GM23248 (cell line): ENCODE results near the gene NAALADL2. TPM values are rescaled to one million over a fixed set of nuclear protein-coding genes. Genes with fewer than 3 reads are reported as not detected.
A peak's percentile ranks its signal among the peaks of the same experiment; 100 is the strongest.

ENCODE experiments used
- DNase-seq: peaks from one replicate; pipeline ENCODE4 v3.0.0-alpha.2; 2015
- H2AFZ ChIP-seq: fragments of 200-600 bp; sonication (generic); 2 replicates; pipeline ENCODE4 v1.6.1; 2016; ENCODE audit warnings: antibody characterized with exemption
- H3F3A ChIP-seq: fragments of 200-600 bp; sonication (generic); 2 replicates; pipeline ENCODE4 v1.6.1; 2016; ENCODE audit warnings: mild to moderate bottlenecking, antibody characterized with exemption, mixed run types; ENCODE audit not compliant: insufficient read depth
- H3K27ac ChIP-seq: fragments of 200-600 bp; sonication (generic); 2 replicates; pipeline ENCODE4 v1.5.1; 2016; ENCODE audit warnings: mild to moderate bottlenecking
- H3K27me3 ChIP-seq: fragments of 200-600 bp; sonication (generic); replicated peaks from 2 replicates; pipeline ENCODE4 v1.6.1; 2016; ENCODE audit warnings: mild to moderate bottlenecking; ENCODE audit not compliant: insufficient read depth
- H3K36me3 ChIP-seq: fragments of 200-600 bp; sonication (generic); 2 replicates; pipeline ENCODE4 v1.6.1; 2016; ENCODE audit warnings: low read depth, mild to moderate bottlenecking
- H3K4me1 ChIP-seq: fragments of 200-600 bp; sonication (generic); 2 replicates; pipeline ENCODE4 v1.6.1; 2016; ENCODE audit warnings: mild to moderate bottlenecking; ENCODE audit not compliant: insufficient read depth
- H3K4me2 ChIP-seq: fragments of 200-600 bp; sonication (generic); one replicate; pipeline ENCODE4 v1.6.1; 2016; ENCODE audit warnings: mild to moderate bottlenecking; ENCODE audit not compliant: unreplicated experiment
- H3K4me3 ChIP-seq: fragments of 200-600 bp; sonication (generic); 2 replicates; pipeline ENCODE4 v1.5.1; 2016; ENCODE audit warnings: mild to moderate bottlenecking
- H3K79me2 ChIP-seq: fragments of 200-600 bp; sonication (generic); 2 replicates; pipeline ENCODE4 v1.6.1; 2016; ENCODE audit warnings: mild to moderate bottlenecking; ENCODE audit not compliant: insufficient read depth
- H3K9ac ChIP-seq: fragments of 200-600 bp; sonication (generic); 2 replicates; pipeline ENCODE4 v1.6.1; 2016; ENCODE audit warnings: mild to moderate bottlenecking
- H3K9me2 ChIP-seq: fragments of 200-600 bp; sonication (generic); 2 replicates; pipeline ENCODE4 v1.6.1; 2016; ENCODE audit warnings: mixed run types, mild to moderate bottlenecking, moderate library complexity; ENCODE audit not compliant: insufficient read depth
- H3K9me3 ChIP-seq: fragments of 200-600 bp; sonication (generic); one replicate; pipeline ENCODE4 v1.6.1; 2017; ENCODE audit warnings: low read depth
- H4K20me1 ChIP-seq: fragments of 200-600 bp; sonication (generic); 2 replicates; pipeline ENCODE4 v1.6.0; 2016; ENCODE audit not compliant: insufficient read depth
- EZH2 ChIP-seq: fragments of 200-600 bp; sonication (generic); IDR thresholded peaks from 2 replicates; pipeline ENCODE4 v1.6.1; 2018; ENCODE audit warnings: antibody characterized with exemption, mild to moderate bottlenecking; ENCODE audit not compliant: insufficient read depth, poor library complexity, severe bottlenecking
- EZH2phosphoT487 ChIP-seq: fragments of 200-600 bp; sonication (generic); IDR thresholded peaks from 2 replicates; pipeline ENCODE4 v1.6.1; 2018; ENCODE audit warnings: antibody characterized with exemption, moderate library complexity, mild to moderate bottlenecking, low read depth; ENCODE audit not compliant: insufficient read depth
- WGBS, 2 experiments: methylation state at CpG; one replicate each; pipeline ENCODE4 v1.1.6; 2015 to 2017; ENCODE audit warnings: low lambda C conversion rate in 2 of 2, low coverage in 1 of 2; ENCODE audit errors: missing lambda C conversion rate in 2 of 2; 5-methylcytosine and 5-hydroxymethylcytosine counted together
- in situ Hi-C: fragments of 300-500 bp; cut with MboI; formaldehyde crosslinking; loops from 2 replicates; pipeline ENCODE4 v1.15.0; 2020
- polyA plus RNA-seq: library from polyadenylated mRNA; unstranded; fragments of >200 nt; fragmentation: Nextera tagmentation; extraction: Ambion mirVana; gene quantifications from 2 replicates; pipeline ENCODE4 v1.2.1, GENCODE V29; 2016
- total RNA-seq: library from RNA; depleted of rRNA; stranded (reverse); fragments of >200 nt; shearing (Covaris generic); gene quantifications from 2 replicates; pipeline ENCODE4 v1.2.3, GENCODE V29; 2014

NAALADL2 gene
- total and polyA plus RNA-seq, 2 experiments from 2014 or later = 20.5 to 81.0 TPM

DNA sequence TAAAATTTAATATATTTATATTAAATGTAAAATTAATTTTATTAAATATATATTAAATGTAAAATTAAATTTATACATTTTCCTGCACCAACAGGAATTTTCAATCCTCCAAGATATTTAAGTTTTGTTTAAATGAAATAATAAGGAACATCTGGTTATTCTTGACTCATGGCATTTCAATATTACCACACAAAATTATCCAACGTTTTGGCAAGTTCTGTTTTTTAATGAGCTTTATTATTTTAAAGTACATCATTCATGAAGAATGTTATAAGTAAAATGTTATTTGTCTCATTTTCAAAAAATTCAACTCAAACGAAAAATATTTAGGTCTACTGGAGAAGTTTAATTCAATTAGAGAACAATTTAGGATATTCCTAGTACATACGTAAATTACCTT is 811.4 kb downstream of the NAALADL2 start:
- 13 to 16% methylated on average over 3 of the region's 3 CpGs for WGBS, 2 experiments
- DNase-seq = peak; percentile 56
- H3K4me1 ChIP-seq = peaks cover 30% of the 10 kb centered on the region
- H3K9ac ChIP-seq = no peak overlapping the region
- H3K27me3 ChIP-seq = no peaks in the 10 kb centered on the region
- H3K27ac ChIP-seq = peak overlapping the region; percentile 30
- no peaks in the 10 kb centered on the region for H4K20me1 ChIP-seq
- H3K79me2 ChIP-seq = no peaks in the 10 kb centered on the region
- no peaks in the 10 kb centered on the region for H3K36me3 ChIP-seq
- no peak for TF ChIP-seq EZH2phosphoT487
- no peak for TF ChIP-seq EZH2
- no peaks in the 10 kb centered on the region for H3K9me3 ChIP-seq
- H3F3A ChIP-seq = peaks cover 19% of the 10 kb centered on the region; the same call in 1 of the 2 replicates
- in situ Hi-C loops = no loop called here
- H3K4me3 ChIP-seq = peak overlapping the region; percentile 23
- H3K4me2 ChIP-seq = peak overlapping the region; percentile 42
- H2AFZ ChIP-seq = 0 out of 2 replicates have a peak overlapping the region, but pooled peaks have one; percentile 1
- H3K9me2 ChIP-seq = no peaks in the 10 kb centered on the region

DNA sequence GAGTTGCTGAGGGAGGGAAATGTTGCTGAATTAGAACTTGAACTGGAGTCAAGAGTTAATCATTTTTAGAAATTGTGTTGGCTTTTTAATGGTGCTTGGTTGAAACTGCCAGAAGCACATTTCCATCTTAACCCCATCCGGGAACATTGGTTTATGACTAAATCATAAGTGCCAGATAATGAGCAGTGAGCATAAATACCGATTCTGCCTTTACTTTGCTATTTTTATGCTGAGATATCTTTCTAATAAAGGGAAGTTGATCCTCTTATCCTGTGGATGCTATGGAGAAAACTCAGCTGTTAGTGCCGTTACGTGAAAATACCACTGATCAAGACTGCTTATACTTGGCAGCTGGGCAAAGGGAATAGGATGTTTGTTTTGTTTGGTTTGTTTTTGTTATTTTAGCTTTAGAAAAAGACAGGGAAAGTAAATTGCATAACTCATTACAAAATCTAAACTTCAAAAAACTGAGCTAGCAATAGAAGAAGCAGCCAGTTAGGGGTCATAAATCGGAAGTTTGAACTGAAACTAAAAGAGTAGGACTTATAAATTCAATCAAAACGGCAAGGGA is 813.1 kb downstream of the NAALADL2 start:
- H3K4me1 ChIP-seq = peaks cover 30% of the 10 kb centered on the region
- no peaks in the 10 kb centered on the region for H3K27me3 ChIP-seq
- peaks cover 19% of the 10 kb centered on the region; the same call in 1 of the 2 replicates for H3F3A ChIP-seq
- in situ Hi-C loops = no loop called here
- no peaks in the 10 kb centered on the region for H3K9me3 ChIP-seq
- H3K9ac ChIP-seq = peak overlapping the region; percentile 66
- TF ChIP-seq EZH2 (no peak), EZH2phosphoT487 (0 out of 2 replicates have a peak, but pooled peaks have one; percentile 6)
- H2AFZ ChIP-seq = peak overlapping the region; percentile 86
- H3K27ac ChIP-seq = peak overlapping the region; percentile 30
- 2 to 3% methylated on average over 6 of the region's 6 CpGs for WGBS, 2 experiments
- peak overlapping the region; percentile 70 for H3K4me3 ChIP-seq
- H4K20me1 ChIP-seq = no peaks in the 10 kb centered on the region
- H3K79me2 ChIP-seq = no peaks in the 10 kb centered on the region
- peak; percentile 43 for DNase-seq
- peak overlapping the region; percentile 90 for H3K4me2 ChIP-seq
- no peaks in the 10 kb centered on the region for H3K9me2 ChIP-seq
- no peaks in the 10 kb centered on the region for H3K36me3 ChIP-seq

- in situ Hi-C loops = no loop called here
- H3K4me3 ChIP-seq = no peak overlapping the region
- no peaks in the 10 kb centered on the region for H3K9me3 ChIP-seq
- H3F3A ChIP-seq = no peaks in the 10 kb centered on the region
- DNase-seq = no peak
- no peaks in the 10 kb centered on the region for H3K36me3 ChIP-seq
- H2AFZ ChIP-seq = no peak overlapping the region
- no peak overlapping the region for H3K27ac ChIP-seq
- no peaks in the 10 kb centered on the region for H3K4me1 ChIP-seq
- H4K20me1 ChIP-seq = no peaks in the 10 kb centered on the region
- no peak for TF ChIP-seq EZH2phosphoT487
- TF ChIP-seq EZH2 = no peak
- no peak overlapping the region for H3K9ac ChIP-seq
- H3K9me2 ChIP-seq = no peaks in the 10 kb centered on the region
- no peaks in the 10 kb centered on the region for H3K27me3 ChIP-seq
- 63 to 74% methylated on average over 3 of the region's 3 CpGs for WGBS, 2 experiments
- H3K4me2 ChIP-seq = no peak overlapping the region
- no peaks in the 10 kb centered on the region for H3K79me2 ChIP-seq
Observed at GRCh38 chr3:175679568-175679967, 820.4 kb downstream of the NAALADL2 start.

- H3K79me2 ChIP-seq = no peaks in the 10 kb centered on the region
Observed at GRCh38 chr3:175692256-175692655, 833.1 kb downstream of the NAALADL2 start.

More at GRCh38 chr3:175692256-175692655, 833.1 kb downstream of the NAALADL2 start:
- Histone ChIP-seq H3K4me3 (no peak overlapping the region), H3K9ac (no peak overlapping the region), H3K27me3 (no peaks in the 10 kb centered on the region), H2AFZ (peak overlapping the region; percentile 8; the same call in 1 of the 2 replicates), H3K4me2 (no peak overlapping the region), H3K4me1 (peaks cover 11% of the 10 kb centered on the region; the same call in 1 of the 2 replicates), H3F3A (no peaks in the 10 kb centered on the region), H3K9me3 (no peaks in the 10 kb centered on the region), H4K20me1 (no peaks in the 10 kb centered on the region), H3K27ac (no peak overlapping the region), H3K9me2 (no peaks in the 10 kb centered on the region), H3K36me3 (no peaks in the 10 kb centered on the region)
- WGBS, 2 experiments = 83 to 92% methylated on average over 2 of the region's 2 CpGs
- TF ChIP-seq EZH2phosphoT487 = no peak
- no peak for TF ChIP-seq EZH2
- no peak for DNase-seq
- in situ Hi-C loops = no loop called here
